Measurements from ENCODE around the gene NALCN. TPM values are rescaled to one million over a fixed set of nuclear protein-coding genes. Genes with fewer than 3 reads are reported as not detected.
A peak's percentile ranks its signal among the peaks of the same experiment; 100 is the strongest.

The NALCN gene
- total RNA-seq, 6 experiments from 2014 or later = 4.0 to 6.1 (median 5.0) TPM

- Mint-ChIP-seq H3K27me3 (ENCODE audit: insufficient read depth) (peaks cover 3% of the 10 kb centered on the region; the same call in 1 of the 2 replicates), H3K9me3 (no peaks in the 10 kb centered on the region), H3K36me3 (ENCODE audit: low read depth) (no peaks in the 10 kb centered on the region), H3K4me1 (ENCODE audit: low read depth) (peaks cover 19% of the 10 kb centered on the region), H3K4me3 (peak overlapping the region; percentile 73; the same call in 1 of the 2 replicates), H3K27ac (no peak overlapping the region)
- no peak for TF ChIP-seq CTCF (IDR thresholded peaks at IDR 0.05)
- DNase-seq = no peak
Observed at GRCh38 chr13:101179021-101179420, 237.3 kb downstream of the NALCN start.

GRCh38 chr13:101178406-101178805 lies 237.9 kb downstream of the NALCN start:
- no peak for DNase-seq
- no peak overlapping the region for H3K27ac Mint-ChIP-seq
- H3K9me3 Mint-ChIP-seq = no peaks in the 10 kb centered on the region
- H3K4me1 Mint-ChIP-seq (ENCODE audit: low read depth) = peaks cover 20% of the 10 kb centered on the region
- no peaks in the 10 kb centered on the region for H3K36me3 Mint-ChIP-seq (ENCODE audit: low read depth)
- TF ChIP-seq CTCF (IDR thresholded peaks at IDR 0.05) = no peak
- peaks cover 3% of the 10 kb centered on the region; the same call in 1 of the 2 replicates for H3K27me3 Mint-ChIP-seq (ENCODE audit: insufficient read depth)
- peak overlapping the region; percentile 73 for H3K4me3 Mint-ChIP-seq

- Mint-ChIP-seq H3K4me3 (no peak overlapping the region), H3K9me3 (no peaks in the 10 kb centered on the region), H3K4me1 (ENCODE audit: low read depth) (peaks cover 5% of the 10 kb centered on the region), H3K27ac (no peak overlapping the region), H3K36me3 (ENCODE audit: low read depth) (peaks cover 4% of the 10 kb centered on the region; the same call in 1 of the 2 replicates), H3K27me3 (ENCODE audit: insufficient read depth) (no peaks in the 10 kb centered on the region; the same call in 1 of the 2 replicates)
- no peak for DNase-seq
- no peak for TF ChIP-seq CTCF (IDR thresholded peaks at IDR 0.05)
Observed at GRCh38 chr13:101170306-101170705, 246.0 kb downstream of the NALCN start.

DNA sequence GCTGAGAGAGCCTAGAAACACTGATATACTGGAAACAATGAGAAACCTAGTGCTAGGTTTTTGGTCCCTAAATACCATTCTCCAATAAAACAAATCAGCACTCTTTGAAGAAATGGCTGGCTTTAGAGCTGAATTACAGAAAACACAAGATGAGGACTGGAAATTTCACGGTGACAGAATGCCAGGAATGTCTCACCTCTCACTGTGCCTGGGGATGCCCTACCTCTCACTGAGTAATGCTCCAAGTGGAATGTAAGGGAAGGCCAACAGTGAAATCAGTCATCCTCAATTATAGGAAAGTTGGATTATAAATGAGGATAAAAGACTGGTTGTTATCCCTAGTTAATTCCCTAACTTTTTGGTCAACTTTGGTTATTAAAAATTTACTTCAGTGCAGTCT lies 259.0 kb downstream of the NALCN start:
- DNase-seq = no peak
- no peaks in the 10 kb centered on the region for H3K9me3 Mint-ChIP-seq
- no peak overlapping the region for H3K27ac Mint-ChIP-seq
- no peaks in the 10 kb centered on the region; the same call in 1 of the 2 replicates for H3K27me3 Mint-ChIP-seq (ENCODE audit: insufficient read depth)
- peaks cover 17% of the 10 kb centered on the region for H3K4me1 Mint-ChIP-seq (ENCODE audit: low read depth)
- no peaks in the 10 kb centered on the region for H3K36me3 Mint-ChIP-seq (ENCODE audit: low read depth)
- TF ChIP-seq CTCF (IDR thresholded peaks at IDR 0.05) = no peak
- H3K4me3 Mint-ChIP-seq = no peak overlapping the region

GRCh38 chr13:101155920-101156319 lies 260.4 kb downstream of the NALCN start:
- peaks cover 28% of the 10 kb centered on the region for H3K4me1 Mint-ChIP-seq (ENCODE audit: low read depth)

More at GRCh38 chr13:101155920-101156319, 260.4 kb downstream of the NALCN start:
- no peak overlapping the region for H3K27ac Mint-ChIP-seq
- H3K27me3 Mint-ChIP-seq (ENCODE audit: insufficient read depth) = no peaks in the 10 kb centered on the region; the same call in 1 of the 2 replicates
- H3K4me3 Mint-ChIP-seq = no peak overlapping the region
- no peak for DNase-seq
- no peaks in the 10 kb centered on the region for H3K9me3 Mint-ChIP-seq
- TF ChIP-seq CTCF (IDR thresholded peaks at IDR 0.05) = peak; percentile 76
- no peaks in the 10 kb centered on the region for H3K36me3 Mint-ChIP-seq (ENCODE audit: low read depth)
